GM18526 (cell line): Measurements from ENCODE around the gene IGSF6.

Experiments used
- POLR2A ChIP-seq: IDR thresholded peaks from 3 replicates; pipeline ENCODE4 v1.6.1; 2011; ENCODE audit not compliant: insufficient read length; ENCODE audit errors: extremely low read depth

Gene IGSF6

GRCh38 chr16:21656795-21657768, 4.7 kb upstream of the IGSF6 start:
- TF ChIP-seq POLR2A = no peak

- no peak for TF ChIP-seq POLR2A
These were observed 2.5 kb upstream of the IGSF6 start for GRCh38 chr16:21654881-21655280.

GRCh38 chr16:21654466-21654865, 2.1 kb upstream of the IGSF6 start:
- TF ChIP-seq POLR2A = no peak

- TF ChIP-seq POLR2A = no peak
These were observed 1.2 kb upstream of the IGSF6 start for GRCh38 chr16:21653571-21653970.

- no peak for TF ChIP-seq POLR2A
These were observed 893 bp downstream of the IGSF6 start for GRCh38 chr16:21651515-21651914.

- TF ChIP-seq POLR2A = no peak
These were observed 1.9 kb downstream of the IGSF6 start for GRCh38 chr16:21650521-21650920.

GRCh38 chr16:21647562-21648164, 4.7 kb downstream of the IGSF6 start:
- no peak for TF ChIP-seq POLR2A

- TF ChIP-seq POLR2A = no peak
These were observed 5.5 kb downstream of the IGSF6 start for GRCh38 chr16:21646721-21647561.

GRCh38 chr16:21646091-21646490, 6.3 kb downstream of the IGSF6 start:
- TF ChIP-seq POLR2A = no peak

- no peak for TF ChIP-seq POLR2A
These were observed 7.1 kb downstream of the IGSF6 start for GRCh38 chr16:21645261-21645721.

GRCh38 chr16:21644674-21645073, 7.7 kb downstream of the IGSF6 start:
- TF ChIP-seq POLR2A = no peak

GRCh38 chr16:21643785-21644184, 8.6 kb downstream of the IGSF6 start:
- no peak for TF ChIP-seq POLR2A

GRCh38 chr16:21642861-21643260, 9.5 kb downstream of the IGSF6 start:
- TF ChIP-seq POLR2A = no peak

- no peak for TF ChIP-seq POLR2A
These were observed 10.5 kb downstream of the IGSF6 start for GRCh38 chr16:21641916-21642315.

- no peak for TF ChIP-seq POLR2A
These were observed 12.9 kb downstream of the IGSF6 start for GRCh38 chr16:21639493-21639892.
